ENCODE measurements around the gene TMPRSS11D.

TMPRSS11D gene

DNA sequence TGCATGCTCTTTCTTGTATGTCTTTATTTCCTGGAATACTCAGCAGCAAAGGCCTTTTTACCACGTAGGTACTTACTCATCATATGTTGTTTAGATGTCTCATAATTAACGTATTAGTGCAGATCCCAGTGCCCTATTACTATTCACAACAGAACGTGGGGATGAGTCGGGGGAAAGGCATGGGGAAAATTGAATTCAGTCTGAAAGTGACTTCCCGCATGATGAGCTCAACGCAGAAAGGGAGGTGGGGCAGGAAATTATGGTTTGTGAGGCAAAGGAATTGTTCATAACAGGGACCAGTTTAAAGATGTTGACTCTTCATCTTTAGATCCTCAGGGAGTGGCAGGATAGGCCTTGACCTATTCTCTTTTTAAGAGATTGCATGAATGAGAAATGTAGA is 2.0 kb upstream of the TMPRSS11D start:
- peak; percentile 90 for DNase-seq (ENCODE audit: low spot score)

DNA sequence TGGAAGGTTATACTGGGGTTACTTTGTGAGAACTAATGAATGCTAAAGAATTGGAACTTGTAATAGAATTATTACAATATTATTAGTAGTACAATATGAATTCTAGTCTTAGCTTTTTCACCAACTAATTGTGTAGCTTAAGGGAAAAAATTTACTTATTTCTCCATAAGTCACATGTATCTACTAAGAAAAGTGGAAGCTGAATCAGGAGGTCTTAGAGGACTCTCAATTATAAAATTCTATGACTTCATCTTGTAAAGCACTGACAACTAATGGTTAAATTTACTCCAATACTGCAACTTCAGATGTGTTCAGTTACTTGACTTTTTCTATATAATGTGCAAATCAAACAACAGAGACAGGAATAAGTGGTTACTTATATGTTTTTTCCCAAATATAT is 899 bp upstream of the TMPRSS11D start:
- DNase-seq (ENCODE audit: low spot score): no peak

DNA sequence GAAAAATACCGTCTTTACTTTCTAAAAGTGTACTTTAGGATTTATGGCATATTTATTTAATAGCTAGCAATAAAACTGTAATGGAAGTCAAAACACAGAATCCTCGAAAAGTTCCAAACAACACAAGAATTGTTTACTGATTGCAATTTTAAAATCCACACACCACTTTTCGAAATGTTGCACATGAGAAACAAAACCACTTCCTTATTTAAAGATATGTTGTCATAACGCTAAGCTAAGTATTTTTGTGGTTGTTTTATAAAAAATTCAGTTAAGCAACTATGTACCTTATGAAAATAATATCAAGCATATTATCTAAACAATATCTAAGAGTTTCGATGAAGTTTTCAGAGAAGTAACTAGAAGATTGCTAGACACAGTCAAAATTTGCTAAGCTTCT is 344 bp downstream of the TMPRSS11D start:
- no peak for DNase-seq (ENCODE audit: low spot score)

DNA sequence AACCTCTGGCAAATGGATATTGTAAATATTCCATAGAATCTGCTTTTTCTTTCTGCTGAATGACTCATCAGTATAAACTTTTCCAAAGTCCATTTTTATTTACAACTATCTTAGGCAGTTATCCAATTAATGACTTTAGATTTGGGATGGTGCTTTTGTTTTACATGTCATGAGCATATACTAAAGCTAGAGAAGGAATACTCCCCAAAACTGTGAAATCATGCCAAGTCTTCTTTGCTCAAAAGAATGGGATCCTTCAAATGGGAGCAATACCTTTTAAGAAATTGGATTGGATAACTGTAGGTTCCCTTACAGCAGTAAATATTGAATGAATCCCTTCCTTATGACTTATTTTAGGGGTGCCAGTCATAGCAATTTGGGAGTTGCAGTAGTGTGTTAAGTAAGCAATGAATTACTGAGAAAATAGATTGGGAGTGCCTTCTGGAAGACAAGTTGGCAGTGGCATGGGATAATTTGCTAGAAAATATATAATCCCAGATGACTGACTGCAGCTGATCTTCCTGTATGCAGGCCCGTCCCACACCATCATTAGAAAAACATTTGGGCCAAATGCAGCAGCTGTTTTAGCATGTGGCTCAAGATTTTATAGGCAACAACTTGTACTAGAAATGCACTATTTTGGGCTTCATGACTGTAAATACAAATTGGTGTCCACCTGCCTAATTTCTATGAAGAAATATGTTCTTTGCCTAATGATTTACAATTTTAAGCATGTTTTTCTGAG is 2.8 kb downstream of the TMPRSS11D start:
- DNase-seq (ENCODE audit: low spot score): no peak

DNA sequence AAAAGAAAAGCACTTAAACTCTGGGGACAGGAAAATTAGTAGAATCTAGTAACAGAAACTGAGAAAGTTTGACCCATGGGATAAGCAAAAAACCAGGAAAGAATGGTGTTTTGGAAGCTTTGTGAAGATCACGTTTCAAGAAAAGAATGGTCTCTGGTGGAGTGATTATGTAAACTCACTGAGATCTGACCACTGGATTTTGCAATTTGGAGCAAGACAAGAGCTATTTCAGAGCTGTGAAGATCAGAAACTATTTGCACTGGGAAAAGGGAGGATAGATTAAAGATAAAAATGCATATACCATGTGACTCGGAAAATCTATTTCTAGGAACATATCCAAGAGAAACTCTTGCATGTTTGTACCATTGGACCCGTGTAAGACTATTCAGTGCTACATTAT is 4.3 kb downstream of the TMPRSS11D start:
- no peak for DNase-seq (ENCODE audit: low spot score)

DNA sequence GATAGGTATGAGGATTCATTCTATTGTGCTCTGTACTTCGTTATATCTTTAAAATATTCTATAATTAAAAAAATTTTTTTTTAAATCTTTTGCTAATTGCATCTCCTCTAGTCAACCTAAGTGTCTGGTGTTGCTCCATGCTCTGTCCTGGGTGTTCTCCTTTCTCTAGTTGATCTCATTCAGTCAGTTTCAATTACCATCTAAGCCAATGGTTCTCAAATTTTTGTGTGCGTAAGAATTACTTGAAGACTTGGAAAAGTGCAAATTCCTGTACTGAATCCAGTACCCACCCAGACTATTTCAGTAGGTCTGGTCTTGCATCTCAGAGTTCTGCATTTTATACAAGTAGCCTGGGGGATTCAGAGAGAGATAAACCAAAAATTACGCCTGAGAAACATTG is 6.7 kb downstream of the TMPRSS11D start:
- DNase-seq (ENCODE audit: low spot score): no peak

DNA sequence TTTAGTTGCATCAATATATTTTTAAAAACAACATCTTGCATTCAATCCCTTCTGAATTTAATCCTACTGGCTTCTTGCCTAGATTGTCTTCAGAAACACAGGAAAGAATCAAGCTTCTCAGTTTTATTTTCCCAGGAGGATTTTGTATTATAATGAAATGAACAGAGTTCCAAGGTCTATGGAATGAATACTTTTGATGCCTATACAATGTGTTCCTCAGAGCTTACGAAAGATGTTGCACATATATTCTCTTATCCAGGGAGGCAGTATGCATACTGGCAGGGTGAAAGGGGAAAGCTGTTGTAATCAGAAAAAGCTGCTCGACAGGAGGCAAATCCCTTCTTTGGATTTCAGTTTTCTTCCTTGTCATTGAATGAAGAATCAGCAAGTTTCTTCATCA is 8.8 kb downstream of the TMPRSS11D start:
- no peak for DNase-seq (ENCODE audit: low spot score)

DNA sequence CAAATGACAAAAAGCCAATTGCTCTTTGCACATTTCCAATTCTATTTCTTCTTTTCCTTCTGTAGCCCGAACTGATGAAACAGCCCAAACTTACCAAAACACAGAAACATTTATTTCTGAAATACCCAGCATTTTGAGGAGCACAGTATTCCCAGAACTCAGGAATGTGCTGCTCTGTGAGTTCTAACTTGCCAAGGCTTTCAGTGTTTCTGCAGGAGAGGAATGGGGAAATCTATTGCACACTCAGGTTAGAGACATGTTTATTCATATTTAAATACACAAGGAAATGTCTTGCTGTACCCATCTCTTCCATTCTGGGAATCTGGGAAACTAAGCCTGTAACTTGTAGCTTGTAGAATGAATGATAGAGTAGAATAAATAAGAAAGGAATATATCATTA is 10.7 kb downstream of the TMPRSS11D start:
- no peak for DNase-seq (ENCODE audit: low spot score)

DNA sequence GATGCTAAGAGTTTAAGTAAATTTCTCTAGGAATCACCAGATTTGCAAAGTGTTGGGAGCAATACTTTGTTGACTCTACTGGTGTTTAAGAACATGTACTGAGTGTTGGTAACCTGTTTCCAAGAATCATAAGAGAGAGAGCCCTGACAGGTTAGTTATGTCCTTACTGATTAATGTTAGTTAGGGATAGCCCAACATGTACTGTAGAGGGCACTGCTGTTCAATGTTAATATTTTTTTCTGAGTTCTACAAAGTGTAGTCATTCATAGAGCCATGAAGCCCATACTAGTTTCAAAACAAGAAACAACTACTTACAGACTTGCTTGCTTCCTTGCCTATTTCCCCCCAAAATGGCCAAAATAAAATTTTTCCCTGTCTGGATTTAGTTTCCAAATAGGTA is 11.9 kb downstream of the TMPRSS11D start:
- peak; percentile 57 for DNase-seq (ENCODE audit: low spot score)

DNA sequence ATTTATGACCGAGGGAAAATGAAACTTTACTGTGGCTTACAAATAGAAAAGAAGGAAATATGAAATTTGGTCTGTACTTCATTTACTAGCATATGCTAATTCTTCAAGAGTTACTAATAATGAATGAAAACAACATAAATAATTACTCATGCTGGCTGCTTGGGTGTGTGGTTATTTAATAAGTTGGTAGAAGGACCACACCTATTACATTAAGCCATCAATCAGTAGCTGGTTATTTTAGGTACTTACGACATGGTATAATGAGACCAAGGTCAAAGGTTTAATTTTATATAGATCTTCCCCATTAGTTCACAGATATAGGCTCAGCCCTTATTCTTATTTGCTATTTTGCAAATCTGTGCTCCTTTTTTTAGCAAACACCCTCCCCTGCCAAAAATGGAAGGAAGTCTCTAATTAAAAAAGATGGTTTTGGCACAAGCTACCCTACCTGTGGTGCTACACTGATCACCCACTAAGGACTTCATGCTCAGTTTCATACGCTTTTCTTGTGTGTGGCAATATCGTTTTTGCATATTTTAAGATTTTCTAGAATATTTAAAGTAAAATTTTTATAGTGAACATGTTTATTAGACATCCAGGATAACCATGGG is 14.1 kb downstream of the TMPRSS11D start:
- no peak for DNase-seq (ENCODE audit: low spot score)

DNA sequence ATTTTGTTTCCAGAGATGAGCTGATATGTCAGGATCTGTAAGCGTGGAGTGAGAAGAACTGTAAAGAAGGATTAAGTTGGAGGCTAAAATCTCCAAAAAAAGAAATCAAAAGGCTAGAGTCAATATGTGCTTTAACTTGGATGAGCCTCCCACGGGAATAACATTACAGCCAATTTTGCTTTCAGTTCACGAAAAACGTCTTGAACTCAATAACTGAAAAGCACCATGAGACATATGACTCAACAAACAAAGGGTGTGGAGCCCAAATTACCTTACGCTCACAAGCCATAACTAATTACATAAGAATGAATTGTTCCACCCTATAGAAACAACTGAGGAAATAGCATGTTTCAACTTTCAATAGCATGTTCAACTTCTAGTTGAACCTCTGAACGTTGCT is 22.3 kb downstream of the TMPRSS11D start:
- DNase-seq (ENCODE audit: low spot score): no peak

DNA sequence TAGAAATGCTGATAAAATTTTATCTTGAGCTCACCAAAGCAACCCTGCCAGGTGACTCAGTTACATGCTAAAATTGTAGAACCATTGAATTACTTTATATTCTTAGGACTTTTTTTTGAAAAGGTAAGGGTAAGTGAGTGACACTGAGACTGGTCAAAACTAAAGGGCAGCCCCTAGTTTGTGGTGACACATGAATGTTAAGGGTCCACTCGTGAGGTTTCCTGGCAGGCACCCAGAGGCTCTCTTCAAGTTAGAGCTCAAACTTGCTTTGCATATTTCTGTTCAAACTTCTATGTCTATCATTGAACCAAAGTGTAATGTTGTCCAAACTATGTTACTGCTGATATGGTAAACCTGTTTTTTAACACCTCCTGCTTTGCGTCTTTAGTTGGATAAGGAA is 30.5 kb downstream of the TMPRSS11D start:
- DNase-seq (ENCODE audit: low spot score): no peak

DNA sequence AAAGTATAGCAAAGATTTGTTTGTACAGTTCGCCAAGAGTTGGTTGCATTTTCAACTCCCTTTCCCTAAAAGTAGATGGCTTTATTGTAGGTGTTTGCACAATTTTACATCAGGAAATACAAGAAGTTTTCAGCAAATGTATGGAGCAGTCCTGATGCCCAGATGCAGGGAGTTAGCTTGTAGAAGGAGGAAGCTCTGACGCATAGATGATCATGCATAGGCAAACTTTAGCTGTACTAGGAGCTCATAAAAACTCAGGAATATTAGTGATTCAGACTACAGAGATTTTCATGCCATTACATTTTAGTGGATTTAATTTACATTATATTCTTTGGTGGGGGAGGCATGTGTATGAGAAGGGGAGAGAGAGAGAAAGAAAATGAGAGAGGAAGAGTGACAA is 62.9 kb downstream of the TMPRSS11D start:
- no peak for DNase-seq (ENCODE audit: low spot score)

DNA sequence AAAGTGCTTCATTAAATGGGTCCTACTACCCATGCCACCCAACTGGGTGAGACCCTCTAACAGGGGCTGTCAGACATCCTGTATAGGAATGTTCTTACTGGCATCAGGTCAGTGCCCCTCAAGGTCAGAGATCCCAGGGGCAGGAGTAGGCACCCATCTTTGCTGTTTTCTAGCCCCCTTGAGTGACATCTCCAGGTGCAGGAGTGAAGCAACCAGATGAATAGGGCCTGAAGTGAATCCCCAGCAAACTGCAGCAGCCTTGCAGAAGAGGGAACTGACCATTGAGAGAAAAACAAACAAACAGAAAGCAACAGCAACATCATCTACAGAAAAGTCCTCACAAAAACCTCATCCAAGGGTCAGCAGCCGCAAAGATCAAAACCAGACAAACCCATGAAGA is 73.8 kb downstream of the TMPRSS11D start:
- DNase-seq (ENCODE audit: low spot score): no peak

DNA sequence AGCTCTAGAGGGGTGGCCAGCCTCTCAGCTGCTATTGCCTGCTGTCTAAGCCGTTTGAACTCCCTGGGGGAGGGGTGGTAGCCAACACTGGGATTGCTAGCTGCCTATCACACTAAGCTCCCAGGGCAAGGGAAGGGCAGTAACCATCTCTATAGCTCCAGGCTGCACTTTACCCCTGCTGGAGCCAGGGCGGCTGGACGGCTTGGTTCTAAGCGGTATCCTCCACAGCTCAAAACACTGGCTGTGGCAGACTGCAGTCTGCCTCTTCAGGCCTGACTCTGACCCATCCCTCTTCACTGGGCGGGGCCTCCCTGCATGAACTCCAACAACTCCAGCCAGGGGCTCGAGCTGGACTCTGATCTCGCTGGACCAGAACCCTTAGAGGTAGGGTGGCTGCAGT is 74.3 kb downstream of the TMPRSS11D start:
- no peak for DNase-seq (ENCODE audit: low spot score)

DNA sequence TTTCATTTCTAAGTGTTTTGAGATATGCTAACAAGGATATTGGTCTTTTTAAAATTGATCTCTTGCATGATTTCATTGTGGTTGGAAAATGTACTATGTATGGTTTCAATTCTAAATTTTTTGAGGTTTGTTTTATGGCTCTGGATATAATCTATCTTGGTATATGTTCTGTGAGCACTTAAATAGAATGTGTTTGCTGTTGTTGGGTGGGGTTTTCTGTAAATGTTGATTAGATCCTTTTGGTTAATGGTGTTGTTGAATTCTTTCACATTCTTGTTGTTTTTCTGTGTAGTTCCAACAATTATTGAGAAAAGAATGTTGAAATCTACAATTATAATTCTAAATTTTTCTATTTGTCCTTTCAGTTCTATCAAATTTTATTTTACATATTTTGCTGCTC is 87.0 kb downstream of the TMPRSS11D start:
- no peak for DNase-seq (ENCODE audit: low spot score)

DNA sequence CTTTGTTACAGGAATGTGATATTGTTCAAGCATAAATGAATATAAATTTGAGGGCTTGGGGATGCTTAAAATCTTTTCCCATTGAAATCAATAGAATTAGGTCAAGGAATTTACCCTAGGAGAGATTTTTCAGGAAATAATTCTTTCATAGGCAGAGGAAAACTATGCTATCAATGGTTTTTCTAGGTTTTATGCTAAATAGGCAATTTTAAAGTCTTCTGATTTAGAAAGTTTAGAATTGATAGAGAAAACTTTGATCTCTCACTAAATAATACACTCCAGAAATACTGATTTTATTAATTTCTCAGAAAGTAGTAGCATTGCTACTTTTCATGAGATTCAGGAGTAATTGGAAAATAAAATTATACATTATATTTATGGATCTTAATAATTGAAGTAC is 93.1 kb downstream of the TMPRSS11D start:
- no peak for DNase-seq (ENCODE audit: low spot score)

DNA sequence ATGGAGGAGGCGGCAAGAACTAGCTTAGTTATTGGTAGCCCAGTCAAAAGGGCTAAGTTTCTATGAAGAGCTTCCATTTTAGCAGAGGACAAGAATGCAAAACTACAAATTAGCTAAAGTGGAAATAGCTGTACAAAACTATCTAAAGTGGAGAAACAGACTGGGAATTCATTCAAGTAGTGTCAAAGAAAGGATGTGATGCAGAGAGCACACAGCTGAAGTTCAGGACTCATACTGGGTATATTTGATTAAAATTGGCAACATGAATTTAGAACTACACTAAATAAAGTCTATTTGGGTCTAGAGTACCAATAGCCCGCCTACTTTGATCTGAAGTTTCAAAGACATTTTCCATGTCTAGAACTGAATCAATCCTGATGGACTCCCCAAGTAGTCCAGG is 96.5 kb downstream of the TMPRSS11D start:
- no peak for DNase-seq (ENCODE audit: low spot score)

DNA sequence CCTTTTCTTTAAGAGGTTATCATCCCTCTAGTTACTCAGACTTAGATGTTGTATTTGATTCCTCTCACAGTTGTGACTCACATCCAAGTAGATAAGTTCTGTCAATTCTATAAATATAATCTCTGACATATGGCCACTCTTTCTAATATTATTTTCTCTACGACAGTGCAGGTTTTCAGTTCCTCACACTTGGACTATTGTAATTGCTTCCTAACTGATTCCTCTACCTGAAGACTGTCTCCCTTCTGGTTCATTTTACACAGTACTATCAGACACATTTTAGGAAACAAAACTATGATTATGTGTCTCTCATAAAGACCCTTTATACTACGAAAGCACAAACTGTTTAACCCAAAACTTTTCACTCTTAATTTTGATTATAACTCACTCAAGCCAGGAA is 98.3 kb downstream of the TMPRSS11D start:
- DNase-seq (ENCODE audit: low spot score): no peak

DNA sequence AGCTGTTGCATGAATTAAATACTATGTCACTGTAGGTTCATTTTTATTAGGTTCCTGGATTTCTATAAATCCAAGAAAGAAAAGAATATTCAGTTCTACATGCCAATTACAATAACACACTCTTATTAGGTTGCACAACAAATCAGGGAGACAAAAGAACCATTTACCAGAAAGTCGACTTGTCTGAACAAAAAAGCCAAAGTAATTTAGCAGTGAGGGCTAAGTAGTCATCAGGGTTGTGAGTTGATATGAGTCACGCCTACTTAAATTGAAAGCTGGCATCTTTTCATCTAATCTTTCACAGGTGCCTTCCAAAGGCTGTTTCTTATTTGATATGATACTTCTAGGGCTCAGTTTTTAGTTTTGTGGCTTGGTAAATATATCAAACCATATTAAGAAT is 104.2 kb downstream of the TMPRSS11D start:
- no peak for DNase-seq (ENCODE audit: low spot score)

DNA sequence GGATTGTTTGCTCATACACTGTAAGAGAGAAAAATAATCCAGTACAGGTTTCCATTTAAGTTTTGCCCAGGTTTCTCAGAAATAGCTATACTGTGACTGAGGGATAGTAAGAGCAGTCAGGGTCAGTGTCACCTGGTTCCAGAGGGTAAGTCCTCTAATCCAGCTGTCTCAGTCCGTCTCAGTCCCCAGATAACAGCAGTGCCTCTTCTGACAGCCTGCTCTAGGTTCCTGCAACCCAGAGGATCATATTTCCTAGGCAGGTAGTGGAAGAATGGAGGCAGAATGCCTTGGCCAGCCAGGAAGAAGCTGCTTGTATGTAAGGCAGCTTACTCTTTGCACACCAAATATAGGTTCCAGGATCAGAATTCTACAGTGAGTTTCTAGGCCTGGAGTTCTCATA is 107.1 kb downstream of the TMPRSS11D start:
- DNase-seq (ENCODE audit: low spot score): no peak
